ENCODE data around the gene PNCK.

Gene PNCK

DNA sequence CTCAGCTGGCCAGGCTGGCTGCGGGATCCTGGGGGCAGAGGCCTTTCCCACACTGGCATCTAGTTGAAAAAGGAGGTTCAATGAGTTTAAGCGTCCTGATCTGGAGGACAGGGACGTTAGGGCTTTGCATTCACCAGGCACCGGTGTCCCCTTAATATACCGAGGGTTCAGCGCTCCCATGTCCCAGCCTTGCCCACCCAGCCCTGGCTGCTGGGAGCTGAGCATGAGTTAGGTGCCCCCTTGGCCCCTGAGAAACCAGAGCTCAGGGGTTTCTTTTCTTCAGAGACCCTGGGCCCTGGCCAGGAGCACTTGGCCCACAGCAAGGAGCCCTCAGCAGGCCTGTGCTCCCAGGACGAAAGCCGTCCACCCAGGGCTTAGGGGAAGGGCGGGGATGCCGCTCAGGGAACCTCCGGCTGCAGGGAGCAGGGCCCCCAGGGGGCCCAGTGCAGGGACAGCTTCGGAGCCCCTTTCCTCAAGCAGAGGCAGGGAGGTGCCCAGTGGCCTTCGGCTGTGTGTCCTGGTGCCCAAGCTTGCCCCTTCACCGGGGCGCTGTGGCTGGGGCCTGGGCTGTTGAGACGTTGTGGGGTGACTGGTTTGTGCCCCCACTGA, 47.5 kb downstream of the PNCK start:
- no peak for DNase-seq

DNA sequence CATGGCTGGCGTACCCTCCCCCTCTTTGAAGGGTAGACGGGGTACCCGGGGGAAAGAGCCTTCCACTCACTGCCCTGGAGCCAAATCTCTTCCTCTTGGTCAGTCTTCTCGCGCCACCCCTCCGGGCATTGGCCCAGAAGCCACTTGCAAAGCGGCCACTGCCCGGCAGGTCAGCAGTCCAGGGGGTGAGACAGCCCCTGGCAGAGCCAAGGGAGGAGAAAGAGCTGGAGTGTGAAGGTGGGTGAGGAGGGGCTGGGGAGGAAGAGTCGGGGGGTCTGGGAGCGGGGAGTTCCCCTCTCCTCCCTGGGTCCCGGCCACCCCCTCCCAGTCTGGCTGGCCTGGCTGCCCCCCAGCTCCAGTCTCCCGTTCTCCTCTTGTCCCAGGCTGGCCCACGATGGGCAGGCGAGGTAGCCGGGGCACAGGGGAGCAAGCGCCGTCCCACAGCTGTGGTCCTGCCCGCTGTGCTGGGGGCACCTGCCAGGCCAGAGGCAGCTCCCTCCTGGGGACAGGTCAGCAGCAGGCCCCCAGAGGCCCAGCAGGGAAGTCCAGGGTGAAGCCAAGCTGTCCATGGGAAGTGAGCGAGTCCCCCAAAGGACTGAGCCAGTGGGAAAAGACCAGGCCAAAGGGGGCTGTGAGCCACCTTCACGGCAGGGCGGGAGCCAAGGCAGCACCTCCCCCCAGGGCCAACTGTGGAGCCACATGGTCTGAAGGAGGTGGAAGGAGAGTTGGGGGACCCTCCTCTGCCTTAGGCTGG, 48.2 kb downstream of the PNCK start:
- no peak for DNase-seq

DNA sequence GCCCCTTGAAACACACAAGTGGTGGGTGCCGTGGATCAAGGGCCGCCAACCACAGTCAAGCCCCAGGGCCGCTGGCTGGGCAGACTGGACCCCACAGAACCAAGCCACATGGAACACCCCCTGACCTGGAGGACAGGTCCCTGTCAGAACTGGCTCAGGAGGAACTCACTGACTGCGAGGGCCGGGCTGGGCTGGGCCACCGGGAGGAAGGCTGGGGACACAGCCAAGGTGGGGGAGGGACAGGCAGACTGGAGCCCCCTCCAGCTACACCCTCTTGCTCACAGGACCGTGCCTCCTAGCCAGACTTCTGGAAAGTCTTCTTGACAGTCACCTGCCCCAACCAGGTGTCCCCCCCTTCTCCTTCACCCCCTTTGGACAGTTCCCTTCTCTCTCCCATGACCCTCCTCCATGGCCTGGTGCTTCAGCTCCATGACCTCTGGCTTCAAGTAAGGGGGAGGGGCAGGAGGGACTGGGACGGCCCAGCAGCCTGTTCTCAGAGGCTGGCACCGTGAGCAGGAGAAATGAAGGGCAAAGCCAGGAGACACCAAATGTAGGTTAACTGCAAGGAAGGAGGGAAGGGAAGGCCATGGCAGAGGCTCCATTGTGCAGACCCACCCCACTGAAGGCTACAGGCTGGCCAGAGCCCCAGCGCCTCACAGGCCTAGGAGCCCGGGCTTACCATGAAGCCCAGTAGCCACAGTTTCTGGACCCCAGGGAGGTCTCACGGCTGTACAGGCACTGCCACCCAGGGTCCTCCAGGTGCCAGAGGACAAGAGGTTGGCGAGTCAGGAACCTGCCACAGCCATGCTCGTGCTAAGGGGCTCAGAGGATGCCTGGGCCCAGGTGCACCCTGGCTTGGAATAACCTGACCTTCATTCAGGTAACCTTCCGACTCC, 49.2 kb downstream of the PNCK start:
- DNase-seq, result no peak

DNA sequence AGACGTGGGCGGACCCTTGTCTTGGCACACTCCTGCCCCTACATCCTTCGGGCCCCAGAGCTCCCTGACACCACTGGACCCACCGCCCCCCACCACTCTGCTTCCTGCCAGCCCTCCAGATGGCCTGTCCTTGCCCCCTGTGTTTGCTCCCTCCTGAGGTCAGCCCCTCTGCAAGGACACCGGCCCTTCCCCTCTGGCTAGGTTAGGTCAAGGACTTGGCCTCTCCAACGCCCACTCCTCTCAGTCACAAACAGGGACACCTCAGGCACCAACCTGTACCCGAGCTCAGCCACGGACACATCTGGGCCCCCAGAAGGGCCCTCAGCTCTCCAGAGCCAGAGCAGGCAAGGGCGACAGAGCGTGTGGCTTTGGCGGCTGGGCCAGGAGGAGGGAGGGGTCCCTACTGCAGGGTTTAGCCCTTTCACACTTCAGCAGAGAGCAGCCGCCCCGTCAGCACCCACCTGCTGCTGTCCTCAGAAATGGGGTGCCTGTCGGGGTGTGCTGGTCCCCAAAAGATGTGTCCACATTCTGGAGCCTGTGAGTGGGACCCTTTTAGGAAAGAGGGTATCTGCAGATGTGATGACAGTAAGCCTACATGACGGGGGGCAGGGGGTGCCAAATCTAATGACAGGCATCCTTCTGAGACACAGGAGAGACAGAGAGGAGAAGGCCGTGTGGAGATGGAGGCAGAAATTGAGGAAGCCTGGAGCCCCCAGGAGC, 50.1 kb downstream of the PNCK start:
- no peak for DNase-seq

DNA sequence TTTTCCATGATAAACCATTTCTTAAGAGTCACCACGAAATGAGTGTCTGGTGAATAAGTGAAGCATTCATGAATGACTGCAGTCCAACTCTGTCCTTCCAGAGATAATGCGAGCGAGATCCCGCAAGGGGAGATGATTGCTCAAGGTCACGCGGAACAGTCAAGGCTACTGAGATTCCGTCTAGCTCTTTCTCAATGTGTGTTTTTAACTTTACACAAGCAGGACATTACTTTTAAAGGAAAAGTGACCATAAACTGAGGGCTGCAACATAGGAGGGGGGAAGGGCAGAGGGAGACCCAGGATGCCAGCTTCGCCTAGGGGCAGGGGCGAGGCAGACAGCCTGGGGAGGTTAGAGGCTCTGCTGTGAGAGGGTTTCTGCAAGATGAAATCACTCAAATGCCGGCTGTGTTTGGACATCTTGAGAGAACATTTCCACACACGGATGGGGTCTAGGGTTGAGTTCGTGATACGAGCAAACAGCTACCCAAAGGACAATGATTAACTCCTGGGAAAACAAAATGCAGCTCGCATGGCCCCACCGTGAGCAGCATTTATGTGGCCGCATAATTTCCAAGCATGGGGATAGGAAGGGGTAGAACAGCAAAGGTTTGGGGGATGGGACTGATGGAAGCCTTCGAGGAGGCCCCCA, 50.8 kb downstream of the PNCK start:
- no peak for DNase-seq

DNA sequence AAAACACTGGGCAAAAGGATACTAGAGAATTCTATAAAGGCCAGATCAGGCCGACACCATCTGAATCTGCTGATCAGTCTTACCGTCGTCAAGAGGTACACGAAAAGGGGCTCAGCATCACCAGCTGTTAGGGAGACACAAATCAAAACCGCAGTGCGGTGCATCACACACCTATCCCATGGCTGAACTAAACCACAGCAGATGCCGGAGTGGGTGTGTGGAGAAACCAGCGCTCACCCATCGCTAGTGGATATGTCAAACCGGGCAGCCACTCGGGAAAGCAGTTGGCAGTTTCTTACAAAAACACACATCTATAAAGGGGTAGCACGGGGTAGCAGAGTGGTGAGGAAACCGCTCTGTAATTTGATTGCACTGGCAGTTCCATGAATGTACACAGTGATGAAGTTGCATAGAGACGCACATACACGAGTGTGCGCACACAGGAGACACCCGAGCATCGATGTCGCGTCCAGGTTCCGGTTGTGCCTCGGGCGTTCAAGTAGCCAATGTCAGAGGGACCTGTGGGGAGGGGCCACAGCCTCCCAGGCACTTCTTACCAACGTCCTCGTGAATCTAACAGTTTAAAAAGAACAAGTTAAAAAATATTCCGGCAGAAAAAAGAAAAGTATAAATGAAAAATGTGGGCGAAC, 51.5 kb downstream of the PNCK start:
- DNase-seq, result no peak

DNA sequence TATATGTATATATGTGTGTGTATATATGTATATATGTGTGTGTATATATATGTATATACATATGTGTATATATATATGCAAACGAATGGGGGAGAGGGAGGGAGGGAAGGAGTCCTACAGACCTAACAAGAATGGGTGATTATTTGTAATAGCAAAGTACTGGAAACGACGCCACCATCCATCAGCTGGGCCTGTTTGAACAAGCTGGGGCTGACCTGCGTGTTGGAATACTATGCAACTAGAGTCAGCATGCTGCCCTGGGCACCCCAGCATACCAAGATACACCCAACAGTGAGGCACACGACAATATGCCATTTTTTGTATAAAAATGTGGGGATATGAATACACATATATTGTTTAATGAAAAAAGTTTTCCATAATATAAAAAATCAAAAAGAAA, 53.0 kb downstream of the PNCK start:
- DNase-seq, result no peak
